K562 (cell line): ENCODE data around the gene THAP4. TPM values are rescaled to one million over a fixed set of nuclear protein-coding genes. Genes with fewer than 3 reads are reported as not detected.
"Not testable (repeated sequence)": the region's sequence is repeated elsewhere in the genome, so short reads cannot be mapped to it uniquely, and the experiment has no call there.

ENCODE experiments used
- ATAC-seq: fragments of 200-7000 bp; cut with Tn5 transposase; 3 replicates; pipeline ENCODE4 v1.9.1; 2020; ENCODE audit warnings: moderate library complexity
- BruUV-seq: library from RNA; stranded (reverse); fragments of 400-500 nt; replicated peaks from 2 replicates; lab custom pipeline; 2021; lab: Mats Ljungman, UMichigan
- CTCF ChIA-PET: fragments of 300-600 bp; formaldehyde crosslinking; extraction: SDS; loops from one replicate; lab custom pipeline; 2021; ENCODE audit warnings: low intra/inter-chr PET ratio; lab: Yijun Ruan, JAX
- POLR2A ChIA-PET: fragments of 300-600, 350-650 bp; sonication (Branson Sonifier 250); formaldehyde crosslinking; extraction: SDS; loops from one replicate; lab custom pipeline; 2021; ENCODE audit warnings: antibody characterized with exemption, inconsistent platforms; lab: Yijun Ruan, JAX
- DNase-seq, 4 experiments: peaks; one replicate each; pipeline versions ENCODE4 v3.0.0 to v3.0.0-alpha.2; 2011 to 2018; ENCODE audit warnings: low spot score in 3 of 4, mixed read lengths in 3 of 4; ENCODE audit errors: extremely low read depth in 1 of 4
- FAIRE-seq: peaks from 2 replicates; lab custom pipeline; 2011; peaks lifted over from hg19 to GRCh38; lab: Jason Lieb, UNC
- H2AFZ ChIP-seq: 2 replicates; pipeline ENCODE4 v1.6.0; 2011; ENCODE audit warnings: low read depth, low read length, control low read depth, inconsistent platforms
- H3K27ac ChIP-seq: fragments of 200-600 bp; 3 replicates; pipeline ENCODE4 v1.8.0; 2011; ENCODE audit warnings: low read depth, mild to moderate bottlenecking, control low read depth, inconsistent platforms, low read length, moderate library complexity, mixed read lengths; ENCODE audit errors: extremely low read depth
- H3K27me3 ChIP-seq, 2 experiments: fragments of 300-600 bp in 1 of 2; 2 replicates in 1 of 2; 3 replicates in 1 of 2; pipeline versions ENCODE4 v1.6.0 to v1.8.0; 2011; ENCODE audit warnings: inconsistent platforms in 2 of 2, low read length in 2 of 2, mild to moderate bottlenecking in 1 of 2, mixed read lengths in 1 of 2, moderate library complexity in 1 of 2; ENCODE audit not compliant: control insufficient read depth in 2 of 2, insufficient read depth in 2 of 2
- H3K36me3 ChIP-seq: fragments of 300-600 bp; 3 replicates; pipeline ENCODE4 v1.8.0; 2011; ENCODE audit warnings: mild to moderate bottlenecking, low read length, inconsistent platforms; ENCODE audit not compliant: control insufficient read depth, insufficient read depth
- H3K4me1 ChIP-seq, 2 experiments: fragments of 200-600 bp in 1 of 2; replicated peaks in 1 of 2; 2 replicates in 1 of 2; 3 replicates in 1 of 2; pipeline versions ENCODE4 v1.5.1 to v1.8.0; 2011; ENCODE audit warnings: inconsistent platforms in 2 of 2, low read length in 2 of 2, mild to moderate bottlenecking in 1 of 2, mixed read lengths in 1 of 2, moderate library complexity in 1 of 2; ENCODE audit not compliant: control insufficient read depth in 2 of 2, insufficient read depth in 2 of 2
- H3K4me2 ChIP-seq: 2 replicates; pipeline ENCODE4 v1.6.1; 2011; ENCODE audit warnings: low read length, control low read depth, inconsistent platforms, mixed read lengths; ENCODE audit not compliant: insufficient read depth
- H3K4me3 ChIP-seq: fragments of 200-600 bp; sonication (generic), shearing (Covaris generic); 2 replicates; pipeline ENCODE4 v1.5.1; 2016; ENCODE audit warnings: control low read depth, inconsistent platforms
- H3K79me2 ChIP-seq: fragments of 200-600 bp; 3 replicates; pipeline ENCODE4 v1.8.0; 2011; ENCODE audit warnings: low read length, inconsistent platforms; ENCODE audit not compliant: control insufficient read depth, insufficient read depth
- H3K9ac ChIP-seq, 2 experiments: 2 replicates each; pipeline versions ENCODE4 v1.6.0 to v1.6.1; 2011; ENCODE audit warnings: low read depth in 2 of 2, low read length in 2 of 2, control low read depth in 1 of 2, inconsistent platforms in 1 of 2, mild to moderate bottlenecking in 1 of 2, mixed read lengths in 1 of 2; ENCODE audit not compliant: insufficient read depth in 1 of 2
- H3K9me1 ChIP-seq: one replicate; pipeline ENCODE4 v1.6.0; 2011; ENCODE audit warnings: inconsistent platforms, mild to moderate bottlenecking, low read length, moderate library complexity; ENCODE audit not compliant: control insufficient read depth, insufficient read depth
- H3K9me3 ChIP-seq: replicated peaks from 2 replicates; pipeline ENCODE4 v1.5.1; 2011; ENCODE audit warnings: low read depth, low read length, inconsistent platforms; ENCODE audit not compliant: control insufficient read depth, insufficient read depth
- H4K20me1 ChIP-seq: replicated peaks from 2 replicates; pipeline ENCODE4 v1.6.1; 2011; ENCODE audit warnings: low read length, inconsistent platforms, mixed read lengths; ENCODE audit not compliant: control insufficient read depth, insufficient read depth
- ARHGAP35 ChIP-seq: fragments of 450-650 bp; IDR thresholded peaks from 2 replicates; pipeline ENCODE4 v1.6.1; 2018; ENCODE audit not compliant: partially characterized antibody
- SMAD2 ChIP-seq: fragments of 150-350 bp; IDR thresholded peaks from 2 replicates; pipeline ENCODE4 v1.6.1; 2014; ENCODE audit warnings: low read depth, mild to moderate bottlenecking, low read length
- WGBS: fragments of 100-300 bp; shearing (Covaris generic); methylation state at CpG from one replicate; pipeline ENCODE4 v1.1.6; 2016; ENCODE audit warnings: low coverage, mixed read lengths; ENCODE audit not compliant: insufficient coverage; ENCODE audit errors: missing lambda C conversion rate; 5-methylcytosine and 5-hydroxymethylcytosine counted together
- in situ Hi-C: fragments of 300-500 bp; cut with MboI; formaldehyde crosslinking; loops from 4 replicates; pipeline ENCODE4 v1.15.0; 2018; ENCODE audit warnings: inconsistent platforms, mixed read lengths
- intact Hi-C: fragments of 100-400 bp; cut with micrococcal nuclease; formaldehyde crosslinking; loops from 2 replicates; pipeline ENCODE4 v1.14.2; 2022
- polyA plus RNA-seq, 8 experiments: library from polyadenylated mRNA; depleted of rRNA in 4 of 8; stranded (reverse) in 5 of 8; unstranded in 3 of 8; fragments of >200 nt; fragmentation: Nextera tagmentation in 2 of 8; fragmentation: Illumina TruSeq in 1 of 8; extraction: Ambion mirVana in 2 of 8; extraction: Trizol in 1 of 8; gene quantifications; 2 replicates each; pipeline versions ENCODE4 v1.2.1 to v1.2.3, GENCODE V29; 2011 to 2014; ENCODE audit warnings: inconsistent platforms in 1 of 8, missing spikeins in 1 of 8
- total RNA-seq, 7 experiments: library from RNA; depleted of rRNA in 6 of 7; stranded (reverse); fragments of >200 nt in 6 of 7; fragmentation: Illumina TruSeq in 2 of 7; extraction: Trizol in 2 of 7; gene quantifications; 2 replicates each; pipeline versions ENCODE4 v1.2.1 to v1.2.3, GENCODE V29; 2011 to 2021; ENCODE audit warnings: low replicate concordance in 1 of 7
- TF ChIP-seq, protein P1 (sequence below), 2 experiments: IDR thresholded peaks in 1 of 2; conservative IDR thresholded peaks in 1 of 2; 2 replicates each; pipeline ENCODE4 v1.6.1; 2016; ENCODE audit warnings: low read depth in 2 of 2, mild to moderate bottlenecking in 1 of 2, missing compliant biosample characterization in 1 of 2, missing genetic modification characterization in 1 of 2, moderate library complexity in 1 of 2
- TF ChIP-seq, protein P2 (sequence below): IDR thresholded peaks from 3 replicates; pipeline ENCODE4 v1.6.1; 2011; ENCODE audit warnings: borderline replicate concordance, mild to moderate bottlenecking, moderate library complexity; ENCODE audit not compliant: insufficient read length; ENCODE audit errors: extremely low read depth

Gene THAP4
- total and polyA plus RNA-seq, 9 of the 15 experiments (the other 6 are each of a cell fraction or from before 2014, with no cell fraction given) = 8.6 to 60.9 (median 43.9) TPM

DNA sequence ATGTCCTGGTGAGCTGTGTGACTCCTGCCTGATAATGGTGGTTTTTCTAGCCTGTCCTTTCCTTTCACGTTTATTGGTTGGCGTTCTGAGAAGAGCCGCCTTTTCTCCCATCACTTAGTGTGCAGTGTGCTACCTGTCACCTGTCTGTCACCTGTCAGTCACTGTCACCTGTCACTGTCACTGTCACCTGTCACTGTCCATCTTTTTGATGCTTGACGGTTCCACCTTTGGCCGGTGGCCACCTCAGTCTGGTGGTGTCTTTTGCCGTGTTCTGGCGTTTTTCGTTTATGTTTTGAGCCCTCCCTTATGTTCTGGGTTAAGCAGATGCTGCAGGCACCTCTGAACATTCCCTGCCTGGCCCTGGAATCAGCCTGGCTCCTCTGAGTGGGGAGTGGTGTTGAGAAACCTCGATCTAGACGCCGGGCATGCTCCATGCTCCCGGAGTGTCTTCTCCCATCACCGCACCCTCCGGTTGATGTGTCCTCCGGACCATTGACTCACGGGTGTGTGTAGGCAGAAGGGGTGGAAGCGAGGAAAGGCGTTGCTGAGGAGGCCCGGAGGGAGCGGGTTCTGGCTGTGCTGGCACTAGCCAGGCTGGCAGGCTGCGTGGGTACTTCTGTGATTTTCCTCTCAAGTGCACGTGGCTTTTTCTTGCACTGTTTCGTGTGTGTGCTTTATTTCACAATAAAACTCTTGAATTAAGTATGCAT is 28.9 kb upstream of the THAP4 start (continued):
- TF ChIP-seq, protein P1, sequence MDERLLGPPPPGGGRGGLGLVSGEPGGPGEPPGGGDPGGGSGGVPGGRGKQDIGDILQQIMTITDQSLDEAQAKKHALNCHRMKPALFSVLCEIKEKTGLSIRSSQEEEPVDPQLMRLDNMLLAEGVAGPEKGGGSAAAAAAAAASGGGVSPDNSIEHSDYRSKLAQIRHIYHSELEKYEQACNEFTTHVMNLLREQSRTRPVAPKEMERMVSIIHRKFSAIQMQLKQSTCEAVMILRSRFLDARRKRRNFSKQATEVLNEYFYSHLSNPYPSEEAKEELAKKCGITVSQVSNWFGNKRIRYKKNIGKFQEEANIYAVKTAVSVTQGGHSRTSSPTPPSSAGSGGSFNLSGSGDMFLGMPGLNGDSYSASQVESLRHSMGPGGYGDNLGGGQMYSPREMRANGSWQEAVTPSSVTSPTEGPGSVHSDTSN (CRISPR knock-in tag; IDR thresholded peaks at IDR 0.05; ENCODE audit: low read depth) = no peak
- TF ChIP-seq, protein P1 (tag; conservative IDR thresholded peaks at IDR 0.05; ENCODE audit: low read depth) = peak; percentile 78
- TF ChIP-seq SMAD2 = no peak
- peak; percentile 85 for TF ChIP-seq ARHGAP35
- TF ChIP-seq, protein P2, sequence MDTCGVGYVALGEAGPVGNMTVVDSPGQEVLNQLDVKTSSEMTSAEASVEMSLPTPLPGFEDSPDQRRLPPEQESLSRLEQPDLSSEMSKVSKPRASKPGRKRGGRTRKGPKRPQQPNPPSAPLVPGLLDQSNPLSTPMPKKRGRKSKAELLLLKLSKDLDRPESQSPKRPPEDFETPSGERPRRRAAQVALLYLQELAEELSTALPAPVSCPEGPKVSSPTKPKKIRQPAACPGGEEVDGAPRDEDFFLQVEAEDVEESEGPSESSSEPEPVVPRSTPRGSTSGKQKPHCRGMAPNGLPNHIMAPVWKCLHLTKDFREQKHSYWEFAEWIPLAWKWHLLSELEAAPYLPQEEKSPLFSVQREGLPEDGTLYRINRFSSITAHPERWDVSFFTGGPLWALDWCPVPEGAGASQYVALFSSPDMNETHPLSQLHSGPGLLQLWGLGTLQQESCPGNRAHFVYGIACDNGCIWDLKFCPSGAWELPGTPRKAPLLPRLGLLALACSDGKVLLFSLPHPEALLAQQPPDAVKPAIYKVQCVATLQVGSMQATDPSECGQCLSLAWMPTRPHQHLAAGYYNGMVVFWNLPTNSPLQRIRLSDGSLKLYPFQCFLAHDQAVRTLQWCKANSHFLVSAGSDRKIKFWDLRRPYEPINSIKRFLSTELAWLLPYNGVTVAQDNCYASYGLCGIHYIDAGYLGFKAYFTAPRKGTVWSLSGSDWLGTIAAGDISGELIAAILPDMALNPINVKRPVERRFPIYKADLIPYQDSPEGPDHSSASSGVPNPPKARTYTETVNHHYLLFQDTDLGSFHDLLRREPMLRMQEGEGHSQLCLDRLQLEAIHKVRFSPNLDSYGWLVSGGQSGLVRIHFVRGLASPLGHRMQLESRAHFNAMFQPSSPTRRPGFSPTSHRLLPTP = no peak

DNA sequence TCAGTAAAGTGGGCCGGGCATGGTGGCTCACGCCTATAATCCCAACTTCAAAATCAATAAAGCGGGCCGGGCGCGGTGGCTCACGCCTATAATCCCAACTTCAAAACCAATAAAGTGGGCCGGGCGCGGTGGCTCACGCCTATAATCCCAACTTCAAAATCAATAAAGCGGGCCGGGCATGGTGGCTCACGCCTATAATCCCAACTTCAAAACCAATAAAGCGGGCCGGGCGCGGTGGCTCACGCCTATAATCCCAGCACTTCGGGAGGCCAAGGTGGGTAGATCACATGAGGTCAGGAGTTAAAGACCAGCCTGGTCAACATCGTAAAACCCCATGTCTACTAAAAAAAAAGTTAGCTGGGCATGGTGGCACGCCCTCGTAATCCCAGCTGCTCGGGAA is 25.8 kb upstream of the THAP4 start:
- DNase-seq, H3K27ac ChIP-seq, H3K4me3 ChIP-seq, intact Hi-C loops, H4K20me1 ChIP-seq, H2AFZ ChIP-seq, H3K9me3 ChIP-seq, in situ Hi-C loops, H3K9ac ChIP-seq, CTCF ChIA-PET, POLR2A ChIA-PET, FAIRE-seq, H3K4me1 ChIP-seq, H3K4me2 ChIP-seq, H3K79me2 ChIP-seq, H3K27me3 ChIP-seq, H3K9me1 ChIP-seq, ATAC-seq, BruUV-seq: not testable (repeated sequence)
- peaks cover 39% of the 10 kb centered on the region; the same call in 2 of the 3 replicates for H3K36me3 ChIP-seq
- 97% methylated on average over 13 of the region's 24 CpGs for WGBS
